Liver (tissue), 9 donors: ENCODE data around the gene OTOGL. TPM values are rescaled to one million over a fixed set of nuclear protein-coding genes. Genes with fewer than 3 reads are reported as not detected.

Experiments
- DNase-seq: peaks from one replicate; pipeline ENCODE4 v3.0.0-alpha.2; 2017; ENCODE audit warnings: low spot score
- H3K27ac ChIP-seq, 2 donors: one replicate each; pipeline ENCODE4 v1.7.0; 2013; ENCODE audit warnings: inconsistent platforms in 2 of 2, low read length in 2 of 2, control low read depth in 1 of 2, low read depth in 1 of 2, mild to moderate bottlenecking in 1 of 2
- H3K27me3 ChIP-seq, 4 donors: one replicate each; pipeline versions ENCODE4 v1.6.1 to v1.7.0; 2013; ENCODE audit warnings: low read length in 3 of 4, inconsistent platforms in 1 of 4, mild to moderate bottlenecking in 1 of 4, moderate library complexity in 1 of 4; ENCODE audit not compliant: control insufficient read depth in 4 of 4, insufficient read depth in 4 of 4
- H3K36me3 ChIP-seq, 4 donors: one replicate each; pipeline versions ENCODE4 v1.6.1 to v1.7.0; 2013; ENCODE audit warnings: low read length in 3 of 4, mild to moderate bottlenecking in 3 of 4, low read depth in 1 of 4, moderate library complexity in 1 of 4; ENCODE audit not compliant: control insufficient read depth in 4 of 4, insufficient read depth in 3 of 4
- H3K4me1 ChIP-seq, 4 donors: one replicate each; pipeline versions ENCODE4 v1.6.1 to v1.7.0; 2013; ENCODE audit warnings: low read length in 3 of 4, mild to moderate bottlenecking in 3 of 4, moderate library complexity in 1 of 4; ENCODE audit not compliant: control insufficient read depth in 4 of 4, insufficient read depth in 4 of 4
- H3K4me3 ChIP-seq, 3 donors: one replicate each; pipeline versions ENCODE4 v1.6.1 to v1.7.0; 2013; ENCODE audit warnings: low read length in 3 of 3, control low read depth in 1 of 3, low read depth in 1 of 3, mild to moderate bottlenecking in 1 of 3
- H3K9ac ChIP-seq, 2 donors: one replicate each; pipeline ENCODE4 v1.7.0; 2013; ENCODE audit warnings: low read length in 2 of 2, mild to moderate bottlenecking in 2 of 2, moderate library complexity in 2 of 2, control low read depth in 1 of 2, low read depth in 1 of 2
- H3K9me3 ChIP-seq, 4 donors: one replicate each; pipeline versions ENCODE4 v1.6.1 to v1.7.0; 2013; ENCODE audit warnings: low read length in 3 of 4; ENCODE audit not compliant: control insufficient read depth in 4 of 4
- EGR1 ChIP-seq, 2 donors: IDR thresholded peaks; 2 replicates each; pipeline ENCODE4 v1.6.1; 2016 to 2018; ENCODE audit warnings: antibody characterized with exemption in 2 of 2, low read depth in 2 of 2
- FOXA1 ChIP-seq: IDR thresholded peaks from 2 replicates; pipeline ENCODE4 v1.6.1; 2016; ENCODE audit warnings: antibody characterized with exemption
- GABPA ChIP-seq, 2 donors: IDR thresholded peaks in 1 of 2; conservative IDR thresholded peaks in 1 of 2; 2 replicates each; pipeline ENCODE4 v1.6.1; 2016; ENCODE audit warnings: antibody characterized with exemption in 2 of 2, mild to moderate bottlenecking in 1 of 2, moderate library complexity in 1 of 2
- HNF4A ChIP-seq, 2 donors: conservative IDR thresholded peaks; 2 replicates each; pipeline ENCODE4 v1.6.1; 2016; ENCODE audit warnings: antibody characterized with exemption in 2 of 2, mild to moderate bottlenecking in 2 of 2
- HNF4G ChIP-seq: IDR thresholded peaks from 2 replicates; pipeline ENCODE4 v1.6.1; 2016; ENCODE audit warnings: antibody characterized with exemption
- JUND ChIP-seq, 2 donors: IDR thresholded peaks; 2 replicates each; pipeline ENCODE4 v1.6.1; 2016; ENCODE audit warnings: antibody characterized with exemption in 2 of 2
- NR2F2 ChIP-seq: IDR thresholded peaks from 2 replicates; pipeline ENCODE4 v1.6.1; 2016; ENCODE audit warnings: antibody characterized with exemption
- RXRA ChIP-seq, 2 donors: IDR thresholded peaks; 2 replicates each; pipeline ENCODE4 v1.6.1; 2017 to 2018; ENCODE audit warnings: antibody characterized with exemption in 2 of 2, mild to moderate bottlenecking in 1 of 2
- SP1 ChIP-seq: IDR thresholded peaks from 2 replicates; pipeline ENCODE4 v1.6.1; 2018; ENCODE audit warnings: antibody characterized with exemption, mild to moderate bottlenecking
- YY1 ChIP-seq: IDR thresholded peaks from 2 replicates; pipeline ENCODE4 v1.6.1; 2016; ENCODE audit warnings: antibody characterized with exemption, mild to moderate bottlenecking
- WGBS: extraction: QIAGEN DNeasy Blood & Tissue Kit; methylation state at CpG from one replicate; pipeline ENCODE4 v1.1.7; 2013; 5-methylcytosine and 5-hydroxymethylcytosine counted together
- polyA plus RNA-seq, 2 donors: library from polyadenylated mRNA; stranded (reverse) in 1 of 2; unstranded in 1 of 2; fragments of 200-250 nt in 1 of 2; fragments of >200 nt in 1 of 2; fragmentation: Nextera tagmentation in 1 of 2; extraction: Ambion mirVana in 1 of 2; gene quantifications; one replicate each; pipeline versions ENCODE4 v1.2.1 to v1.2.3, GENCODE V29; 2013 to 2015
- total RNA-seq, 2 donors: library from RNA; depleted of rRNA; stranded (reverse); fragments of >200 nt; gene quantifications; one replicate each; pipeline ENCODE4 v1.2.3, GENCODE V29; 2014
- TF ChIP-seq, protein P1 (sequence below): IDR thresholded peaks from 2 replicates; pipeline ENCODE4 v1.6.1; 2016; ENCODE audit warnings: antibody characterized with exemption, mild to moderate bottlenecking
- TF ChIP-seq, protein P2 (sequence below): IDR thresholded peaks from 2 replicates; pipeline ENCODE4 v1.6.1; 2016; ENCODE audit warnings: antibody characterized with exemption
- TF ChIP-seq, protein P3 (sequence below): IDR thresholded peaks from 2 replicates; pipeline ENCODE4 v1.6.1; 2016; ENCODE audit warnings: antibody characterized with exemption
- TF ChIP-seq, protein P4 (sequence below): IDR thresholded peaks from 2 replicates; pipeline ENCODE4 v1.6.1; 2016; ENCODE audit warnings: antibody characterized with exemption
- TF ChIP-seq, protein P5 (sequence below): fragments of 150-350 bp; IDR thresholded peaks from 2 replicates; pipeline ENCODE4 v1.5.1; 2017; ENCODE audit warnings: improper control_type of control experiment, low read depth, low read length; ENCODE audit not compliant: missing input control
- donor health status: healthy.
- donor health status: healthy.
- donor health status: healthy.
- donor health status: healthy.
- donor health status: healthy.

Gene OTOGL
- total and polyA plus RNA-seq, 4 donors: 0.01 to 0.09 (median 0.08) TPM; not detected in 1

DNA sequence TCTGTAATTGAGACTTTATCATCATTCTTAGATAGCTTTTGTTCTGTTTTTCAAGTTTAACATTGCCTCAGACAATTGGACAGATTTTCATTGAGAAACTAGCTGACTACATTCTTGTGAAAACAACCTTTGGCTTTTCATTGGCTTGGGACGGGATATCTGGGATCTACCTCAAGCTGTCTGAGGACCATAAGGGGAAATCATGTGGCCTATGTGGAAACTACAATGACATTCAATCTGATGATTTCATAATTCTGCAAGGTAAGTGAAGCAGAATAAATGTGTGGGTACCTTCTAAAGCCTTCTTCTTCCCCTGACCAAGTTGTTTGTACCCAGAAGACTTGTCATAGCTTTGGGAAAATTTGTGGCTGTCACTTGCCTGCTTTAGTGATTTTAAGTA lies 133.5 kb downstream of the OTOGL start:
- TF ChIP-seq JUND (IDR thresholded peaks at IDR 0.05) (no peak), GABPA (IDR thresholded peaks at IDR 0.05 in 1 of 2, conservative IDR thresholded peaks at IDR 0.05 in 1 of 2) (no peak), EGR1 (IDR thresholded peaks at IDR 0.05; ENCODE audit: low read depth in 2 of 2) (no peak), FOXA1 (no peak), HNF4G (no peak), SP1 (no peak), NR2F2 (no peak)
- TF ChIP-seq, protein P1, sequence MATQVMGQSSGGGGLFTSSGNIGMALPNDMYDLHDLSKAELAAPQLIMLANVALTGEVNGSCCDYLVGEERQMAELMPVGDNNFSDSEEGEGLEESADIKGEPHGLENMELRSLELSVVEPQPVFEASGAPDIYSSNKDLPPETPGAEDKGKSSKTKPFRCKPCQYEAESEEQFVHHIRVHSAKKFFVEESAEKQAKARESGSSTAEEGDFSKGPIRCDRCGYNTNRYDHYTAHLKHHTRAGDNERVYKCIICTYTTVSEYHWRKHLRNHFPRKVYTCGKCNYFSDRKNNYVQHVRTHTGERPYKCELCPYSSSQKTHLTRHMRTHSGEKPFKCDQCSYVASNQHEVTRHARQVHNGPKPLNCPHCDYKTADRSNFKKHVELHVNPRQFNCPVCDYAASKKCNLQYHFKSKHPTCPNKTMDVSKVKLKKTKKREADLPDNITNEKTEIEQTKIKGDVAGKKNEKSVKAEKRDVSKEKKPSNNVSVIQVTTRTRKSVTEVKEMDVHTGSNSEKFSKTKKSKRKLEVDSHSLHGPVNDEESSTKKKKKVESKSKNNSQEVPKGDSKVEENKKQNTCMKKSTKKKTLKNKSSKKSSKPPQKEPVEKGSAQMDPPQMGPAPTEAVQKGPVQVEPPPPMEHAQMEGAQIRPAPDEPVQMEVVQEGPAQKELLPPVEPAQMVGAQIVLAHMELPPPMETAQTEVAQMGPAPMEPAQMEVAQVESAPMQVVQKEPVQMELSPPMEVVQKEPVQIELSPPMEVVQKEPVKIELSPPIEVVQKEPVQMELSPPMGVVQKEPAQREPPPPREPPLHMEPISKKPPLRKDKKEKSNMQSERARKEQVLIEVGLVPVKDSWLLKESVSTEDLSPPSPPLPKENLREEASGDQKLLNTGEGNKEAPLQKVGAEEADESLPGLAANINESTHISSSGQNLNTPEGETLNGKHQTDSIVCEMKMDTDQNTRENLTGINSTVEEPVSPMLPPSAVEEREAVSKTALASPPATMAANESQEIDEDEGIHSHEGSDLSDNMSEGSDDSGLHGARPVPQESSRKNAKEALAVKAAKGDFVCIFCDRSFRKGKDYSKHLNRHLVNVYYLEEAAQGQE: no peak
- TF ChIP-seq, protein P2, sequence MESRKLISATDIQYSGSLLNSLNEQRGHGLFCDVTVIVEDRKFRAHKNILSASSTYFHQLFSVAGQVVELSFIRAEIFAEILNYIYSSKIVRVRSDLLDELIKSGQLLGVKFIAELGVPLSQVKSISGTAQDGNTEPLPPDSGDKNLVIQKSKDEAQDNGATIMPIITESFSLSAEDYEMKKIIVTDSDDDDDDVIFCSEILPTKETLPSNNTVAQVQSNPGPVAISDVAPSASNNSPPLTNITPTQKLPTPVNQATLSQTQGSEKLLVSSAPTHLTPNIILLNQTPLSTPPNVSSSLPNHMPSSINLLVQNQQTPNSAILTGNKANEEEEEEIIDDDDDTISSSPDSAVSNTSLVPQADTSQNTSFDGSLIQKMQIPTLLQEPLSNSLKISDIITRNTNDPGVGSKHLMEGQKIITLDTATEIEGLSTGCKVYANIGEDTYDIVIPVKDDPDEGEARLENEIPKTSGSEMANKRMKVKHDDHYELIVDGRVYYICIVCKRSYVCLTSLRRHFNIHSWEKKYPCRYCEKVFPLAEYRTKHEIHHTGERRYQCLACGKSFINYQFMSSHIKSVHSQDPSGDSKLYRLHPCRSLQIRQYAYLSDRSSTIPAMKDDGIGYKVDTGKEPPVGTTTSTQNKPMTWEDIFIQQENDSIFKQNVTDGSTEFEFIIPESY: no peak
- TF ChIP-seq, protein P3, sequence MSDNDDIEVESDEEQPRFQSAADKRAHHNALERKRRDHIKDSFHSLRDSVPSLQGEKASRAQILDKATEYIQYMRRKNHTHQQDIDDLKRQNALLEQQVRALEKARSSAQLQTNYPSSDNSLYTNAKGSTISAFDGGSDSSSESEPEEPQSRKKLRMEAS: no peak
- TF ChIP-seq, protein P4, sequence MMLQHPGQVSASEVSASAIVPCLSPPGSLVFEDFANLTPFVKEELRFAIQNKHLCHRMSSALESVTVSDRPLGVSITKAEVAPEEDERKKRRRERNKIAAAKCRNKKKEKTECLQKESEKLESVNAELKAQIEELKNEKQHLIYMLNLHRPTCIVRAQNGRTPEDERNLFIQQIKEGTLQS: no peak
- Histone ChIP-seq H3K36me3 (no peaks in the 10 kb centered on the region), H3K27me3 (peaks cover 0 to 2% (median 0%) of the 10 kb centered on the region in 4 donors), H3K9ac (no peak overlapping the region), H3K9me3 (no peaks in the 10 kb centered on the region), H3K4me1 (no peaks in the 10 kb centered on the region), H3K27ac (no peak overlapping the region), H3K4me3 (no peak overlapping the region)
- no peak for DNase-seq
- 48% methylated on average over 1 of the region's 1 CpG for WGBS

DNA sequence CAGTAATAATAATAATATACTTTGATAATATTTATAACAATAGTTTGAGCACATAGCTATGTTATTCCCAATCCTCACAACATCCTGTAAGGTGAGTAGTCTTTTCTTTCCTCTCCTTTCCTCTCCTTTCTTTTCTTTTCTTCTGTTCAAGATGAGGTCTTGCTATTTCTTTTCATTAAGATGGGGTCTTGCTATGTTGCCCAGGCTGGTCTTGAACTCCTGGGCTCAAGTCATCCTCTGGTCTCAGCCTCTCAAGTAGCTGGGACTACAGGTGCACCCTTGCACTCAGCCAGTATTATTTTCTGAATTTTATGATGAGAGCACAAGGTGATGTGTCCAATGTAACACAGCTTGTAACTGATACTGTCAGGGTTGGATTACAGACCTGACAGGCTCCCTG lies 134.6 kb downstream of the OTOGL start:
- Histone ChIP-seq H3K9ac (no peak overlapping the region), H3K4me3 (no peak overlapping the region), H3K4me1 (no peaks in the 10 kb centered on the region), H3K27ac (no peak overlapping the region), H3K9me3 (no peaks in the 10 kb centered on the region), H3K36me3 (no peaks in the 10 kb centered on the region), H3K27me3 (peaks cover 0 to 2% (median 0%) of the 10 kb centered on the region in 4 donors)
- no peak for TF ChIP-seq RXRA (IDR thresholded peaks at IDR 0.05)
- no peak for DNase-seq

DNA sequence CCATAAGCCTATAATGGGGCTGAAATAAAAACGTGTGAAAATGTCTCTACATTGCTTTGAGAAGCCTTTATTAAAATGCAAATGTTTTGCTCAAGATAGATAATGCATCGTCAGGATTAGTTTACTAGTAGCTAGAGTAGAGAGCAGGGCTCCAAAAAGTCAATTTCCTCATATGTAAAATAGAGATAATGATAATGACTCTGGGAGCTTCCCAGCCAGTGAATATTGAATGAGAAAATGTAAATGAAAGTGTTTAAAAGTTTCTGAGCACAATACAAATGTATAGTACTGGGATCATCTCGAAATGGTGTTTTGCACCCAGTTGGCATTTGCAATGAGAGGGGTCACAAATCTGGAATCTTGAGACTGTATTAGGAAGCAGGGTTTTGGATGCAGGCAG lies 135.3 kb downstream of the OTOGL start:
- DNase-seq: no peak
- Histone ChIP-seq H3K27ac (no peak overlapping the region), H3K4me3 (no peak overlapping the region), H3K27me3 (no peaks in the 10 kb centered on the region), H3K36me3 (no peaks in the 10 kb centered on the region), H3K4me1 (no peaks in the 10 kb centered on the region), H3K9me3 (no peaks in the 10 kb centered on the region), H3K9ac (no peak overlapping the region)
- 62% methylated on average over 3 of the region's 3 CpGs for WGBS
- TF ChIP-seq, protein P5, sequence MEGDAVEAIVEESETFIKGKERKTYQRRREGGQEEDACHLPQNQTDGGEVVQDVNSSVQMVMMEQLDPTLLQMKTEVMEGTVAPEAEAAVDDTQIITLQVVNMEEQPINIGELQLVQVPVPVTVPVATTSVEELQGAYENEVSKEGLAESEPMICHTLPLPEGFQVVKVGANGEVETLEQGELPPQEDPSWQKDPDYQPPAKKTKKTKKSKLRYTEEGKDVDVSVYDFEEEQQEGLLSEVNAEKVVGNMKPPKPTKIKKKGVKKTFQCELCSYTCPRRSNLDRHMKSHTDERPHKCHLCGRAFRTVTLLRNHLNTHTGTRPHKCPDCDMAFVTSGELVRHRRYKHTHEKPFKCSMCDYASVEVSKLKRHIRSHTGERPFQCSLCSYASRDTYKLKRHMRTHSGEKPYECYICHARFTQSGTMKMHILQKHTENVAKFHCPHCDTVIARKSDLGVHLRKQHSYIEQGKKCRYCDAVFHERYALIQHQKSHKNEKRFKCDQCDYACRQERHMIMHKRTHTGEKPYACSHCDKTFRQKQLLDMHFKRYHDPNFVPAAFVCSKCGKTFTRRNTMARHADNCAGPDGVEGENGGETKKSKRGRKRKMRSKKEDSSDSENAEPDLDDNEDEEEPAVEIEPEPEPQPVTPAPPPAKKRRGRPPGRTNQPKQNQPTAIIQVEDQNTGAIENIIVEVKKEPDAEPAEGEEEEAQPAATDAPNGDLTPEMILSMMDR: no peak
- TF ChIP-seq FOXA1 (no peak), YY1 (no peak), HNF4A (conservative IDR thresholded peaks at IDR 0.05) (no peak), HNF4G (no peak)
